ENCODE data around the gene FNDC3B. TPM values are rescaled to one million over a fixed set of nuclear protein-coding genes. Genes with fewer than 3 reads are reported as not detected.

The FNDC3B gene
- total and polyA plus RNA-seq, 2 of the 8 experiments (the other 6 are each of a cell fraction or from before 2014, with no cell fraction given): 14.1 to 44.4 TPM

GRCh38 chr3:172065527-172065926 is 26.1 kb downstream of the FNDC3B start:
- FAIRE-seq: no peak
- Histone ChIP-seq H3K27me3 (replicated peaks in 1 of 4; ENCODE audit: control insufficient read depth in 3 of 4, extremely low read depth in 1 of 4, insufficient read depth in 3 of 4, low read length in 3 of 4) (no peaks in the 10 kb centered on the region), H3K9me3 (ENCODE audit: insufficient read depth in 2 of 2, low read depth in 1 of 2, low read length in 1 of 2) (no peaks in the 10 kb centered on the region), H4K20me1 (replicated peaks in 1 of 2; ENCODE audit: control insufficient read depth in 1 of 2, insufficient read depth in 2 of 2, low read length in 2 of 2) (peaks cover 6 to 14% of the 10 kb centered on the region in 2 experiments), H3K4ac (replicated peaks; ENCODE audit: insufficient read length, low read depth, low read length) (no peak overlapping the region), H2AK5ac (ENCODE audit: low read depth, low read length) (no peak overlapping the region), H3K4me1 (replicated peaks in 1 of 4; ENCODE audit: control insufficient read depth in 3 of 4, insufficient read depth in 4 of 4, low read length in 3 of 4) (peaks cover 0 to 13% (median 5%) of the 10 kb centered on the region in 4 experiments; a peak in 2 of 7 replicates), H3K23me2 (ENCODE audit: low read depth, low read length) (no peaks in the 10 kb centered on the region), H2BK5ac (ENCODE audit: low read depth, low read length) (no peak overlapping the region), H3K9ac (replicated peaks in 1 of 4; ENCODE audit: extremely low read depth in 1 of 4, low read depth in 3 of 4, low read length in 3 of 4) (no peak overlapping the region), H4K91ac (replicated peaks; ENCODE audit: insufficient read length, low read length) (no peak overlapping the region), H3K27ac (ENCODE audit: low read depth, low read length) (no peak overlapping the region), H2BK120ac (replicated peaks; ENCODE audit: low read depth, low read length) (no peak overlapping the region), H3K23ac (ENCODE audit: insufficient read length) (no peak overlapping the region), H2AFZ (ENCODE audit: low read length) (no peak overlapping the region), H2BK12ac (ENCODE audit: low read depth, low read length) (no peak overlapping the region), H3K79me1 (ENCODE audit: low read depth, low read length) (no peaks in the 10 kb centered on the region; the same call in 1 of the 2 replicates), H3K18ac (ENCODE audit: extremely low read depth, low read length) (no peak overlapping the region), H3K14ac (ENCODE audit: insufficient read length) (no peak overlapping the region), H3K4me3 (ENCODE audit: extremely low read depth in 1 of 4, insufficient read depth in 2 of 4, low read depth in 3 of 4, low read length in 4 of 4) (no peak overlapping the region), H4K5ac (ENCODE audit: insufficient read length, low read depth, low read length) (no peak overlapping the region), H3K56ac (replicated peaks; ENCODE audit: insufficient read length, low read depth, low read length) (no peak overlapping the region), H3K36me3 (ENCODE audit: control insufficient read depth in 2 of 4, insufficient read depth in 4 of 4, low read length in 3 of 4) (no peaks in the 10 kb centered on the region), H3K4me2 (ENCODE audit: insufficient read depth in 1 of 2, low read depth in 2 of 2, low read length in 2 of 2) (no peak overlapping the region), H2BK15ac (ENCODE audit: low read length) (no peak overlapping the region), H3K79me2 (ENCODE audit: control insufficient read depth in 1 of 2, insufficient read depth in 2 of 2, low read length in 2 of 2) (peaks cover 6 to 89% of the 10 kb centered on the region in 2 experiments; a peak in 3 of 4 replicates), H2BK20ac (ENCODE audit: low read length) (no peak overlapping the region), H4K8ac (ENCODE audit: extremely low read depth, insufficient read depth, low read length) (no peak overlapping the region)
- 68% methylated on average over 1 of the region's 1 CpG; no CpG with 5 or more reads in 1 of the 2 experiments for WGBS, 2 experiments (ENCODE audit: extremely low coverage in 1 of 2, insufficient coverage in 1 of 2, insufficient read length in 1 of 2, insufficient replicate concordance in 2 of 2, low coverage in 1 of 2, low lambda C conversion rate in 2 of 2, missing lambda C conversion rate in 1 of 2)
- no peak for TF ChIP-seq EZH2 (IDR thresholded peaks at IDR 0.05; ENCODE audit: low read depth, low read length, severe bottlenecking)
- no peak for TF ChIP-seq BCL11A (IDR thresholded peaks at IDR 0.05; ENCODE audit: low read depth in 2 of 2, low read length in 2 of 2)
- no peak for TF ChIP-seq RXRA (IDR thresholded peaks at IDR 0.05; ENCODE audit: insufficient read depth, low read depth, low read length)
- no peak for TF ChIP-seq SIN3A (conservative IDR thresholded peaks at IDR 0.05 in 1 of 2, IDR thresholded peaks at IDR 0.05 in 1 of 2; ENCODE audit: low read depth in 1 of 2, low read length in 2 of 2)
- no peak for TF ChIP-seq CHD1 (IDR thresholded peaks at IDR 0.05; ENCODE audit: low read depth, low read length)
- no peak for TF ChIP-seq EP300 (IDR thresholded peaks at IDR 0.05; ENCODE audit: borderline replicate concordance in 1 of 2, low read depth in 2 of 2, low read length in 2 of 2)
- no peak for TF ChIP-seq CEBPB (IDR thresholded peaks at IDR 0.05; ENCODE audit: low read depth, low read length)
- TF ChIP-seq HDAC2 (IDR thresholded peaks at IDR 0.05; ENCODE audit: borderline replicate concordance in 1 of 2, low read depth in 2 of 2, low read length in 2 of 2): no peak
- TF ChIP-seq POLR2AphosphoS5 (IDR thresholded peaks at IDR 0.05; ENCODE audit: low read depth, low read length): no peak
- no peak for TF ChIP-seq ASH2L (IDR thresholded peaks at IDR 0.05; ENCODE audit: low read length)
- POLR2A ChIA-PET (ENCODE audit: partially characterized antibody): interaction anchor here (0.7 to 1.2 kb wide), 2 partner anchors 20 to 23 kb away, joined by 3 read pairs; no protein-coding TSS in a partner anchor
- DNase-seq (ENCODE audit: low read depth in 1 of 2, low spot score in 2 of 2): no peak
- CTCF ChIA-PET (ENCODE audit: partially characterized antibody): interaction anchor here (1.6 to 2.0 kb wide), 3 partner anchors 12 to 102 kb away, joined by 3 to 8 read pairs (median 5); no protein-coding TSS in a partner anchor
